ENCODE results near the gene GRB7.
"Not testable (repeated sequence)": the region's sequence is repeated elsewhere in the genome, so short reads cannot be mapped to it uniquely, and the experiment has no call there.

Gene GRB7

DNA sequence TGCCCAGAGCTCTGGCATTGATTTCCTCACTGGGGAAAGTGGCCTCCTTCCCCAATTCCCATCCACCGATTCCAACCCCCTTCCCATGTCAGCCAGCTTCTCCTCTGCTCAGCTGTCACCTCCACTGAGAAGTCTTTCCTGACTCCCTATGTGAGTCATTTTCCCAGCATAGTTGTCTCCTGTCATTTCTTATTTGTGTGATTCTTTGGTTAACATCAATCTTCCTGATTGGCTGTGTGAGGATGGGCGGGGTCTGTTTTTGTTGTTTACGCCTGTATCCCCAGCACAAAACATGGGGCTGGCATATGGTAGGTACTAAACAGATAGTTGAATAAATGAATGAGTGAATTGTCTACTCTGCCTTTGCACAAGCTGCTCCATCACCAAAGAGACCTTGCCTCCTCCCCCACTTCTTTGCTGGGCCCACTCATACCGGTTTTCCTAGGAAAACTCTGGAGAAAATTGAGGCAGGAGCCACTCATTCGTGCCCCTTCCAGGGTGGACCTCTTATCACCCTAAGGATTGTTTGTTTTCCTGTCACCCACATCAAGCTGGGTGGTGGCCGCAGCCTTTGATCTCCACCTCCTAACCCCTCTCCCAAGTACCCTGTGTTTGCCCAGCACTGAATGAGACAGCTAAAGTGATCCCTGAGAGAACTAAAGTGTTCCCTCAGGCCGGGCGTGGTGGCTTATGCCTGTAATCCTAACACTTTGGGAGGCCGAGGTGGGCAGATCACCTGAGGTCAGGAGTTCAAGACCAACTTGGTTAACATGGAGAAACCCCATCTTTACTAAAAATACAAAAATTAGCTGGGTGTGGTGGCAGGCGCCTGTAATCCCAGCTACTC lies 1.2 kb upstream of the GRB7 start:
- DNase-seq: peak; percentile 15

DNA sequence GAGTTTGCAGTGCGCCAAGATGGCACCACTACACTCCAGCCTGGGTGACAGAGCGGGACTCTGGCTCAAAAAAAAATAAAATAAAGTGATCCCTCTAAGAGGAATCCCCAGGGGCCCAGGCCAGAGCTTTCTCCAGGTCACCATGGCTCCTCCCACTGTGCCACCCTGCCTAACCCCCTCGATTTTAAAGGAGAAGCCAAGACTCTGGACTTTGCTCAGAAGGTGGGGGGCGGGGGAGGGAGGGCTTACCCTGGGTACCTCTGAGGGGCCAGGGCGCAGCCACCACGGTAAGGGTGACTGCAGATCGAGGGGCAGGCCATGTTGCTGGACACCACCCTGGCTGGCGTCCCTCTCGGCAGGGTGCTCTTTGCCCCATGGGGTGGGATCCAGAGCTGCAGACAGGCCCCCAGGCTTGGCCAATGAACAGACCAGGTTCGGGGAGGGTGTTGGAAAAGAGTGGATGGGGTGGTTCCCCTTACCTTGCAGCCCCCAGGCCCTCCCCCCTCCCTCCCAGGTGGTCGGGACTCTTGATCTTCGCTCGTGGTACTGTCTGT lies 455 bp upstream of the GRB7 start:
- DNase-seq: no peak

DNA sequence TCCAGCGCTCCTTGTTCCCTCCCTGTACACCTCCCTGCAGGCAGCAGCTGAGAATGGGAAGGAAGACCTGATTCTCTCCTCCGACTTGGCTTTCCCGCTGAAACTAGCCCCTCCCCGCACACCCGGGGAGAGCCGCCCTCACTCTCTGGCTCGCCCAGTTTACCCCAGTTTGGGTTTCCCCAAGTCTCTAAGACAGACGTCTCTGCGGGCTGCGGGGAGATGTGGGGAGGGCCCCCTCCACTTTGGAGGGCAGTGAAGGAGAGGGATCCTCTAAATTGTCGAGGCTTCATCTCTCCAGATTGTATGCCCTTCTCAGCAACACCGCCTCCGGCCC lies 797 bp downstream of the GRB7 start:
- no peak for DNase-seq

- peak; percentile 52 for DNase-seq
These were observed 1.5 kb downstream of the GRB7 start for GRCh38 chr17:39738983-39739884.

- DNase-seq: peak; percentile 44
These were observed 2.2 kb downstream of the GRB7 start for GRCh38 chr17:39739885-39740356.

- DNase-seq: peak; percentile 77
These were observed 2.8 kb downstream of the GRB7 start for GRCh38 chr17:39740357-39741111.

- no peak for DNase-seq
These were observed 4.6 kb downstream of the GRB7 start for GRCh38 chr17:39742126-39742855.

- DNase-seq: no peak
These were observed 5.2 kb downstream of the GRB7 start for GRCh38 chr17:39742856-39743436.

GRCh38 chr17:39744075-39744835 lies 6.5 kb downstream of the GRB7 start:
- DNase-seq: no peak

- no peak for DNase-seq
These were observed 7.1 kb downstream of the GRB7 start for GRCh38 chr17:39744836-39745215.

DNA sequence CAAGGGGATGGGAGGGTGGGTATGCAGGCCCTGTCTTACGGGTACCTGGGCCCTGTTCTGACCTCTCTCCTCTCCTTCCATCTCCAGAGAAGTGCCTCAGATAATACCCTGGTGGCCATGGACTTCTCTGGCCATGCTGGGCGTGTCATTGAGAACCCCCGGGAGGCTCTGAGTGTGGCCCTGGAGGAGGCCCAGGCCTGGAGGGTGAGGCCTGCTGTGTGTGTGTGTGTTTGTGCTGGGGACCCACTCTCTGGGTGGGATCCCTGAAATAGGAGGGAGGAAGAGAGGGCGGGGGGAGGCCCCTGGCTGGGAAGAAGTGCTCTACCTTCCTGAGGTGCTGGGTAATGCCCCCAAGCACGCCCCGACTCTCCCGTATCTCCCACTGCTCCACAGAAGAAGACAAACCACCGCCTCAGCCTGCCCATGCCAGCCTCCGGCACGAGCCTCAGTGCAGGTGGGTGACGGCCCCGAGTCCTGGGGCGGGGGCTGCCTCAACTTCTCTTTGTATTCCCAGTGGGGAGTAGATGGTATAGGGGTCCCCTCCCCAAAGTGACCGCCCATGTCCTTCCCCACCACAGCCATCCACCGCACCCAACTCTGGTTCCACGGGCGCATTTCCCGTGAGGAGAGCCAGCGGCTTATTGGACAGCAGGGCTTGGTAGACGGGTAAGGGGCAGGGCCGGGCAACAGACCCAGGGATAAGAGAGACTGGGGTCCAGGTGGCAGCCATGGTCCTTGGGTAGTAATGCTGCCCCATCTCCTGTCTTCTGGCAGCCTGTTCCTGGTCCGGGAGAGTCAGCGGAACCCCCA lies 7.8 kb downstream of the GRB7 start:
- no peak for DNase-seq

DNA sequence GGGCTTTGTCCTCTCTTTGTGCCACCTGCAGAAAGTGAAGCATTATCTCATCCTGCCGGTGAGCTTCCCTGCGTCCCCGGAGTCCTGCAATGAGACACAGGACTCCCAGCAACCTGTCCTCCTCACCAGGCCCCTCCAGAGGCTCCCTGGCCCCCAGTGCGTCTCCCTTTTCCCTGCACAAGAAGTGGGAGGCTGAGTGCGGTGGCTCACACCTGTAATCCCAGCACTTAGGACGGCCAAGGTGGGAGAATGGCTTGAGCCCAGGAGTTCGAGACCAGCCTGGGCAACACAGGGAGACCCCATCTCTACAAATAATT lies 8.4 kb downstream of the GRB7 start:
- no peak for DNase-seq

GRCh38 chr17:39747745-39748144 lies 10.0 kb downstream of the GRB7 start:
- no peak for DNase-seq

- DNase-seq: not testable (repeated sequence)
These were observed 10.8 kb downstream of the GRB7 start for GRCh38 chr17:39748444-39749034.

DNA sequence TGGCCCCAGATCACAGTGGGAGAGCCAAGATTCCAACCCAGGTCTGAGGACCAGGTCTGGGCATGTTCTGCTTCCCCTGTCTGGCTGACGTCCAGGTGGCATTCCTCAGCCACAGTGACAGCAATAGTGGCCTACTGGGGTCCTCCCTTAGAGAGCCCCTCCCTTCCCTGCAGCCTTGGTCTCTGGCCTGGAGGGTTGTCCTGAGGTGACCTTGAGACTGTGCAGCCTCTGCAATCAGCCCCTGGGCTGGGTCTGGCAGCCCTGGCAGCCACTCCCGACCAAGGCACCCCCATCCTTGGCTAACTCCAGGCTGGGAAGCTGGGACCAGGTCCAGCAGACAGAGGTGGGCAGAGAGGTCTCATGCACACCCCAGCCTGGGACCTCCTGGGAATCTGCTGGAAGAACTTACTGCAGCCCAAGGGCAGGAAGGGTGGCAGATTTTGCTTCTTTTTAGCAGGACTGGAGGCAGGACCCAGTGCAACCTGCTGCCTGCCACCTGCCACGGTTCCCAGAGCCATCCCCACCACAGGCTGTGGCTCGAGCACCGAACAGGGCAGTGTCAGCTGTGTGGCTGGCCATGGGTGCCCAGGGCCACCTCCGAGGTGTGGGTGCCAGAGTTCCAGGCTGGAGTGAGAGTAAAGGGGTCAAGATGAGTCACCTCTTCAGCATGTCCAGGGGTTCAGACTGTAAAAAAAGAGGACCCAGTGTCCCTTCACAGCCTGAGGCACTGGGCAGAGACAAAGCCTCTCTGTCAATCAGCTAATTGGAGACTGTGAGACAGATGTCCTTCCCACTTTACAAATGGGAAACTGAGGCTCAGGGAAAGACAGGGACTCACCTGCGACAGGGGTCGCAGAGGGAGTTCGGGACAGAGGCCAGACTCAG lies 12.6 kb downstream of the GRB7 start:
- DNase-seq: no peak

GRCh38 chr17:39751016-39751543 lies 13.3 kb downstream of the GRB7 start:
- no peak for DNase-seq

- DNase-seq: no peak
These were observed 13.9 kb downstream of the GRB7 start for GRCh38 chr17:39751637-39752036.

GRCh38 chr17:39752241-39752881 lies 14.6 kb downstream of the GRB7 start:
- DNase-seq: no peak
